ENCODE measurements around the gene SDF2. TPM values are rescaled to one million over a fixed set of nuclear protein-coding genes. Genes with fewer than 3 reads are reported as not detected.

Gene SDF2
- polyA plus RNA-seq, 1 donor: 34.8 TPM

Other genes starting within 250 kb of the SDF2 start
- not detected for gene SLC13A2, start 188.3 kb downstream of the SDF2 start, polyA plus RNA-seq (ENCODE audit: insufficient read length)
- gene FOXN1, start 155.6 kb downstream of the SDF2 start, polyA plus RNA-seq (ENCODE audit: insufficient read length): not detected
- gene UNC119, start 109.3 kb downstream of the SDF2 start, polyA plus RNA-seq (ENCODE audit: insufficient read length): 10.7 TPM
- 44.4 TPM for gene PIGS, start 90.4 kb downstream of the SDF2 start, polyA plus RNA-seq (ENCODE audit: insufficient read length)
- gene ALDOC, start 85.0 kb downstream of the SDF2 start, polyA plus RNA-seq (ENCODE audit: insufficient read length): 1.4 TPM
- gene SPAG5, start 62.9 kb downstream of the SDF2 start, polyA plus RNA-seq (ENCODE audit: insufficient read length): 18.5 TPM
- gene RSKR, start 47.7 kb downstream of the SDF2 start, polyA plus RNA-seq (ENCODE audit: insufficient read length): 17.3 TPM
- gene BLTP2, start 16.7 kb downstream of the SDF2 start, polyA plus RNA-seq (ENCODE audit: insufficient read length): 50.6 TPM
- 38.9 TPM for gene SUPT6H, start 299 bp upstream of the SDF2 start, polyA plus RNA-seq (ENCODE audit: insufficient read length)
- 3.1 TPM for gene PROCA1, start 50.0 kb upstream of the SDF2 start, polyA plus RNA-seq (ENCODE audit: insufficient read length)
- 61.9 TPM for gene RAB34, start 56.0 kb upstream of the SDF2 start, polyA plus RNA-seq (ENCODE audit: insufficient read length)
- 1,425 TPM for gene RPL23A, start 58.1 kb upstream of the SDF2 start, polyA plus RNA-seq (ENCODE audit: insufficient read length)
- 4.2 TPM for gene TLCD1, start 64.3 kb upstream of the SDF2 start, polyA plus RNA-seq (ENCODE audit: insufficient read length)
- gene NEK8, start 66.9 kb upstream of the SDF2 start, polyA plus RNA-seq (ENCODE audit: insufficient read length): 3.3 TPM
- 53.6 TPM for gene TRAF4, start 82.1 kb upstream of the SDF2 start, polyA plus RNA-seq (ENCODE audit: insufficient read length)
- 13.2 TPM for gene FAM222B, start 180.9 kb upstream of the SDF2 start, polyA plus RNA-seq (ENCODE audit: insufficient read length)
- 42.0 TPM for gene ERAL1, start 193.1 kb upstream of the SDF2 start, polyA plus RNA-seq (ENCODE audit: insufficient read length)
- gene FLOT2, start 235.8 kb upstream of the SDF2 start, polyA plus RNA-seq (ENCODE audit: insufficient read length): 72.4 TPM
- 2.8 TPM for gene DHRS13, start 241.2 kb upstream of the SDF2 start, polyA plus RNA-seq (ENCODE audit: insufficient read length)

Data from forelimb muscle (tissue), 1 donor.